ENCODE results near the gene ASF1A. TPM values are rescaled to one million over a fixed set of nuclear protein-coding genes. Genes with fewer than 3 reads are reported as not detected.
A peak's percentile ranks its signal among the peaks of the same experiment; 100 is the strongest.

Gene ASF1A
- total RNA-seq, 1 donor from 2014 or later: 30.5 TPM

DNA sequence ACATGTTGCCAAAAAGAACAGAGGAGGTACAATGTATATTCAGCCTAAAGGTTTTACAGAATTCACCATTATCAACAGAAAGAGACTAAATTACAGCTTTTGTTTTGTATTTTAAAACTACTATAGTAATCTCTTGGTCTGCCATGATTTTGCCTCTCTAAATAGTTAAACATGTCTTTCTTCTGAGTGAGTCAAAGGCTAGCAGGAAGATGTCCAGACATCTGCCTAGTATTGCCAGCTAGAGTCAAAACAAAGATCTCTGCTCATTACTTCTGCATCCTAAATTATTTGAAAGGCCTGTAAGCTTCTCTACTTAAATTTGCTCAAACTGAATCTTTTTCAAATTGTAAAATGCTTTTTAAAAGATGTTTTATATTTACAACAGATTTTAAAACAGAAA lies 8.8 kb downstream of the ASF1A start:
- peaks cover 24% of the 10 kb centered on the region for H3K36me3 Mint-ChIP-seq (ENCODE audit: insufficient read depth)
- H3K27me3 Mint-ChIP-seq: no peaks in the 10 kb centered on the region
- H3K4me1 Mint-ChIP-seq (ENCODE audit: low read depth): peaks cover 31% of the 10 kb centered on the region
- no peak for DNase-seq (ENCODE audit: low spot score, unreplicated experiment)
- H3K4me3 Mint-ChIP-seq (ENCODE audit: low read depth): no peak overlapping the region
- TF ChIP-seq CTCF (IDR thresholded peaks at IDR 0.05; ENCODE audit: unreplicated experiment): no peak
- H3K9me3 Mint-ChIP-seq (ENCODE audit: low read depth): no peaks in the 10 kb centered on the region
- H3K27ac Mint-ChIP-seq: no peak overlapping the region

GRCh38 chr6:118903138-118903537 lies 9.2 kb downstream of the ASF1A start:
- Mint-ChIP-seq H3K27ac (peak overlapping the region; percentile 54), H3K4me1 (ENCODE audit: low read depth) (peaks cover 28% of the 10 kb centered on the region), H3K36me3 (ENCODE audit: insufficient read depth) (peaks cover 24% of the 10 kb centered on the region)

GRCh38 chr6:118903691-118904090 lies 9.7 kb downstream of the ASF1A start:
- DNase-seq (ENCODE audit: low spot score, unreplicated experiment): no peak
- TF ChIP-seq CTCF (IDR thresholded peaks at IDR 0.05; ENCODE audit: unreplicated experiment): no peak
- Mint-ChIP-seq H3K9me3 (ENCODE audit: low read depth) (no peaks in the 10 kb centered on the region), H3K27ac (peak overlapping the region; percentile 54), H3K36me3 (ENCODE audit: insufficient read depth) (peaks cover 23% of the 10 kb centered on the region), H3K4me1 (ENCODE audit: low read depth) (peaks cover 27% of the 10 kb centered on the region), H3K27me3 (no peaks in the 10 kb centered on the region), H3K4me3 (ENCODE audit: low read depth) (no peak overlapping the region)

More at GRCh38 chr6:118903138-118903537, 9.2 kb downstream of the ASF1A start:
- Mint-ChIP-seq H3K4me3 (ENCODE audit: low read depth) (no peak overlapping the region), H3K27me3 (no peaks in the 10 kb centered on the region), H3K9me3 (ENCODE audit: low read depth) (no peaks in the 10 kb centered on the region)
- no peak for DNase-seq (ENCODE audit: low spot score, unreplicated experiment)
- no peak for TF ChIP-seq CTCF (IDR thresholded peaks at IDR 0.05; ENCODE audit: unreplicated experiment)

GRCh38 chr6:118905084-118905483 lies 11.1 kb downstream of the ASF1A start:
- H3K9me3 Mint-ChIP-seq (ENCODE audit: low read depth): no peaks in the 10 kb centered on the region
- H3K4me3 Mint-ChIP-seq (ENCODE audit: low read depth): no peak overlapping the region
- H3K4me1 Mint-ChIP-seq (ENCODE audit: low read depth): peaks cover 19% of the 10 kb centered on the region
- no peaks in the 10 kb centered on the region for H3K27me3 Mint-ChIP-seq
- peaks cover 25% of the 10 kb centered on the region for H3K36me3 Mint-ChIP-seq (ENCODE audit: insufficient read depth)
- no peak for DNase-seq (ENCODE audit: low spot score, unreplicated experiment)
- H3K27ac Mint-ChIP-seq: peak overlapping the region; percentile 85
- TF ChIP-seq CTCF (IDR thresholded peaks at IDR 0.05; ENCODE audit: unreplicated experiment): no peak

DNA sequence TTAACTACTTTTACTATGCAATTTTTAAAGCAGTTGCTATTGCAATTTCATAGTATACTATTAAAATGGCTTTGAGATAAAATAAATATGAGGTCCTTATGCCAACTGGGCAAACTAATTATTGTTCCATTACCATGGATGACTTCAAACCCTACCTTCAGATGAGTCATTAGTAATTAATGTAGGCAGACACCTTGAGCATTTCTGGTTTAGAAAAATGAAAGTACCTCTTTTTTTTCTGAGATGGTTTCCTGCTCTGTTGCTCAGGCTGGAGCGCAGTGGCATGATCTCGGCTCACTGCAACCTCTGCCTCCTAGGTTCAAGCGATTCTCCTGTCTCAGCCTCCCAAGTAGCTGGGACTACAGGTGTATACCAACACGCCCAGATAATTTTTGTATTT lies 11.9 kb downstream of the ASF1A start:
- Mint-ChIP-seq H3K4me1 (ENCODE audit: low read depth) (peaks cover 11% of the 10 kb centered on the region), H3K9me3 (ENCODE audit: low read depth) (no peaks in the 10 kb centered on the region), H3K36me3 (ENCODE audit: insufficient read depth) (peaks cover 30% of the 10 kb centered on the region), H3K27me3 (no peaks in the 10 kb centered on the region), H3K4me3 (ENCODE audit: low read depth) (no peak overlapping the region), H3K27ac (no peak overlapping the region)
- no peak for DNase-seq (ENCODE audit: low spot score, unreplicated experiment)
- TF ChIP-seq CTCF (IDR thresholded peaks at IDR 0.05; ENCODE audit: unreplicated experiment): no peak
